HUES64 (cell line): ENCODE measurements around the gene SEPTIN6.

Experiments
- H3K27ac ChIP-seq: 2 replicates; pipeline ENCODE4 v1.7.0; 2013; ENCODE audit warnings: low read depth, low read length, inconsistent platforms
- H3K27me3 ChIP-seq: 2 replicates; pipeline ENCODE4 v1.6.1; 2013; ENCODE audit warnings: mild to moderate bottlenecking, low read length; ENCODE audit not compliant: insufficient read depth
- H3K36me3 ChIP-seq: 2 replicates; pipeline ENCODE4 v1.6.1; 2013; ENCODE audit warnings: mild to moderate bottlenecking, low read length; ENCODE audit not compliant: insufficient read depth
- H3K4me1 ChIP-seq: 2 replicates; pipeline ENCODE4 v1.6.1; 2013; ENCODE audit warnings: mild to moderate bottlenecking, low read length, moderate library complexity; ENCODE audit not compliant: insufficient read depth
- H3K4me3 ChIP-seq: 2 replicates; pipeline ENCODE4 v1.5.1; 2013; ENCODE audit warnings: mild to moderate bottlenecking, low read length, moderate library complexity
- H3K9ac ChIP-seq: 2 replicates; pipeline ENCODE4 v1.6.1; 2013; ENCODE audit warnings: mild to moderate bottlenecking, low read depth, low read length
- H3K9me3 ChIP-seq: 2 replicates; pipeline ENCODE4 v1.6.1; 2013; ENCODE audit warnings: low read depth, low read length; ENCODE audit not compliant: insufficient read depth
- WGBS: fragments of 150-250, 120-280 bp; methylation state at CpG from one replicate; pipeline ENCODE4 v1.1.7; 2013; ENCODE audit warnings: missing lambda C conversion rate; 5-methylcytosine and 5-hydroxymethylcytosine counted together

The SEPTIN6 gene

GRCh38 chrX:119646515-119646914 lies 46.5 kb downstream of the SEPTIN6 start:
- no peaks in the 10 kb centered on the region for H3K9me3 ChIP-seq
- no peak overlapping the region for H3K9ac ChIP-seq
- H3K27ac ChIP-seq: no peak overlapping the region
- H3K4me3 ChIP-seq: no peak overlapping the region
- H3K36me3 ChIP-seq: peaks cover 8% of the 10 kb centered on the region; the same call in 1 of the 2 replicates
- H3K4me1 ChIP-seq: no peaks in the 10 kb centered on the region
- no peaks in the 10 kb centered on the region for H3K27me3 ChIP-seq
- 100% methylated on average over 3 of the region's 4 CpGs for WGBS

GRCh38 chrX:119643696-119644095 lies 49.3 kb downstream of the SEPTIN6 start:
- 91% methylated on average over 8 of the region's 8 CpGs for WGBS
- Histone ChIP-seq H3K9ac (no peak overlapping the region), H3K36me3 (peaks cover 3% of the 10 kb centered on the region; the same call in 1 of the 2 replicates), H3K27ac (no peak overlapping the region), H3K9me3 (no peaks in the 10 kb centered on the region), H3K27me3 (no peaks in the 10 kb centered on the region), H3K4me1 (no peaks in the 10 kb centered on the region), H3K4me3 (no peak overlapping the region)
